ENCODE measurements around the gene VPS9D1. TPM values are rescaled to one million over a fixed set of nuclear protein-coding genes. Genes with fewer than 3 reads are reported as not detected.

The VPS9D1 gene
- total and polyA plus RNA-seq, 2 experiments from 2014 or later, result 2.1 to 2.2 TPM

DNA sequence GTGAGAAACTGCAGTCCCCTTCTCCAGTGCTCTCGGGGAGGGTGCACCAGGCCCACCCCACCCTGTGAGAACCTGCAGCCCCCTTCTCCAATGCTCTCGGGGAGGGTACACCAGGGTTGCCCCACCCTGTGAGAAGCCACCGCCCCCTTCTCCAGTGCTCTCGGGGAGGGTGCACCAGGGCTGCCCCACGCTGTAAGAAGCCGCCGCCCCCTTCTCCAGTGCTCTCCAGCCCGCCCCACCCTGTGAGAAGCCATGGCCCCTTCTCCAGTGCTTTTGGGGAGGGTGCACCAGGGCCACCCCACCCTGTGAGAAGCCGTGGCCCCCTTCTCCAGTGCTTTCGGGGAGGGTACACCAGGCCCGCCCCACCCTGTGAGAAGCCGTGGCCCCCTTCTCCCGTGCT lies 50.9 kb downstream of the VPS9D1 start:
- no peaks in the 10 kb centered on the region for H4K20me1 ChIP-seq (replicated peaks; ENCODE audit: insufficient read depth)
- 0 out of 2 replicates have a peak, but pooled peaks cover 2% of the 10 kb centered on the region for H3F3A ChIP-seq (replicated peaks; ENCODE audit: low read depth)
- no peak overlapping the region for H2AFZ ChIP-seq
- no peak for ATAC-seq
- H3K79me2 ChIP-seq (replicated peaks; ENCODE audit: insufficient read depth), result no peaks in the 10 kb centered on the region
- H3K27me3 ChIP-seq (ENCODE audit: insufficient read depth), result no peaks in the 10 kb centered on the region
- Mint-ChIP-seq H3K9me3 (peaks cover 37% of the 10 kb centered on the region), H3K27ac (no peak overlapping the region), H3K4me1 (no peaks in the 10 kb centered on the region), H3K27me3 (ENCODE audit: insufficient read depth, low read depth, poor library complexity) (peaks cover 3% of the 10 kb centered on the region), H3K36me3 (ENCODE audit: low read depth) (peaks cover 48% of the 10 kb centered on the region), H3K4me3 (no peak overlapping the region)
- H3K4me3 ChIP-seq, result no peak overlapping the region
- no peak overlapping the region for H3K27ac ChIP-seq (ENCODE audit: low read depth)
- H3K9me2 ChIP-seq (ENCODE audit: insufficient read depth), result 0 out of 2 replicates have a peak, but pooled peaks cover 3% of the 10 kb centered on the region
- TF ChIP-seq ZNF331 (CRISPR knock-in tag; IDR thresholded peaks at IDR 0.05; ENCODE audit: low read depth), result no peak
- no peak for TF ChIP-seq EZH2 (IDR thresholded peaks at IDR 0.05; ENCODE audit: low read depth, unreplicated experiment)
- TF ChIP-seq, protein P1, sequence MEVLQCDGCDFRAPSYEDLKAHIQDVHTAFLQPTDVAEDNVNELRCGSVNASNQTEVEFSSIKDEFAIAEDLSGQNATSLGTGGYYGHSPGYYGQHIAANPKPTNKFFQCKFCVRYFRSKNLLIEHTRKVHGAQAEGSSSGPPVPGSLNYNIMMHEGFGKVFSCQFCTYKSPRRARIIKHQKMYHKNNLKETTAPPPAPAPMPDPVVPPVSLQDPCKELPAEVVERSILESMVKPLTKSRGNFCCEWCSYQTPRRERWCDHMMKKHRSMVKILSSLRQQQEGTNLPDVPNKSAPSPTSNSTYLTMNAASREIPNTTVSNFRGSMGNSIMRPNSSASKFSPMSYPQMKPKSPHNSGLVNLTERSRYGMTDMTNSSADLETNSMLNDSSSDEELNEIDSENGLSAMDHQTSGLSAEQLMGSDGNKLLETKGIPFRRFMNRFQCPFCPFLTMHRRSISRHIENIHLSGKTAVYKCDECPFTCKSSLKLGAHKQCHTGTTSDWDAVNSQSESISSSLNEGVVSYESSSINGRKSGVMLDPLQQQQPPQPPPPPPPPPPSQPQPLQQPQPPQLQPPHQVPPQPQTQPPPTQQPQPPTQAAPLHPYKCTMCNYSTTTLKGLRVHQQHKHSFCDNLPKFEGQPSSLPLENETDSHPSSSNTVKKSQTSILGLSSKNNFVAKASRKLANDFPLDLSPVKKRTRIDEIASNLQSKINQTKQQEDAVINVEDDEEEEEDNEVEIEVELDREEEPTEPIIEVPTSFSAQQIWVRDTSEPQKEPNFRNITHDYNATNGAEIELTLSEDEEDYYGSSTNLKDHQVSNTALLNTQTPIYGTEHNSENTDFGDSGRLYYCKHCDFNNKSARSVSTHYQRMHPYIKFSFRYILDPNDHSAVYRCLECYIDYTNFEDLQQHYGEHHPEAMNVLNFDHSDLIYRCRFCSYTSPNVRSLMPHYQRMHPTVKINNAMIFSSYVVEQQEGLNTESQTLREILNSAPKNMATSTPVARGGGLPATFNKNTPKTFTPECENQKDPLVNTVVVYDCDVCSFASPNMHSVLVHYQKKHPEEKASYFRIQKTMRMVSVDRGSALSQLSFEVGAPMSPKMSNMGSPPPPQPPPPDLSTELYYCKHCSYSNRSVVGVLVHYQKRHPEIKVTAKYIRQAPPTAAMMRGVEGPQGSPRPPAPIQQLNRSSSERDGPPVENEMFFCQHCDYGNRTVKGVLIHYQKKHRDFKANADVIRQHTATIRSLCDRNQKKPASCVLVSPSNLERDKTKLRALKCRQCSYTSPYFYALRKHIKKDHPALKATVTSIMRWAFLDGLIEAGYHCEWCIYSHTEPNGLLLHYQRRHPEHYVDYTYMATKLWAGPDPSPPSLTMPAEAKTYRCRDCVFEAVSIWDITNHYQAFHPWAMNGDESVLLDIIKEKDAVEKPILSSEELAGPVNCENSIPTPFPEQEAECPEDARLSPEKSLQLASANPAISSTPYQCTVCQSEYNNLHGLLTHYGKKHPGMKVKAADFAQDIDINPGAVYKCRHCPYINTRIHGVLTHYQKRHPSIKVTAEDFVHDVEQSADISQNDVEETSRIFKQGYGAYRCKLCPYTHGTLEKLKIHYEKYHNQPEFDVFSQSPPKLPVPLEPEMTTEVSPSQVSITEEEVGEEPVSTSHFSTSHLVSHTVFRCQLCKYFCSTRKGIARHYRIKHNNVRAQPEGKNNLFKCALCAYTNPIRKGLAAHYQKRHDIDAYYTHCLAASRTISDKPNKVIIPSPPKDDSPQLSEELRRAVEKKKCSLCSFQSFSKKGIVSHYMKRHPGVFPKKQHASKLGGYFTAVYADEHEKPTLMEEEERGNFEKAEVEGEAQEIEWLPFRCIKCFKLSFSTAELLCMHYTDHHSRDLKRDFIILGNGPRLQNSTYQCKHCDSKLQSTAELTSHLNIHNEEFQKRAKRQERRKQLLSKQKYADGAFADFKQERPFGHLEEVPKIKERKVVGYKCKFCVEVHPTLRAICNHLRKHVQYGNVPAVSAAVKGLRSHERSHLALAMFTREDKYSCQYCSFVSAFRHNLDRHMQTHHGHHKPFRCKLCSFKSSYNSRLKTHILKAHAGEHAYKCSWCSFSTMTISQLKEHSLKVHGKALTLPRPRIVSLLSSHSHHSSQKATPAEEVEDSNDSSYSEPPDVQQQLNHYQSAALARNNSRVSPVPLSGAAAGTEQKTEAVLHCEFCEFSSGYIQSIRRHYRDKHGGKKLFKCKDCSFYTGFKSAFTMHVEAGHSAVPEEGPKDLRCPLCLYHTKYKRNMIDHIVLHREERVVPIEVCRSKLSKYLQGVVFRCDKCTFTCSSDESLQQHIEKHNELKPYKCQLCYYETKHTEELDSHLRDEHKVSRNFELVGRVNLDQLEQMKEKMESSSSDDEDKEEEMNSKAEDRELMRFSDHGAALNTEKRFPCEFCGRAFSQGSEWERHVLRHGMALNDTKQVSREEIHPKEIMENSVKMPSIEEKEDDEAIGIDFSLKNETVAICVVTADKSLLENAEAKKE (CRISPR knock-in tag; IDR thresholded peaks at IDR 0.05), result no peak
- TF ChIP-seq, protein P2, sequence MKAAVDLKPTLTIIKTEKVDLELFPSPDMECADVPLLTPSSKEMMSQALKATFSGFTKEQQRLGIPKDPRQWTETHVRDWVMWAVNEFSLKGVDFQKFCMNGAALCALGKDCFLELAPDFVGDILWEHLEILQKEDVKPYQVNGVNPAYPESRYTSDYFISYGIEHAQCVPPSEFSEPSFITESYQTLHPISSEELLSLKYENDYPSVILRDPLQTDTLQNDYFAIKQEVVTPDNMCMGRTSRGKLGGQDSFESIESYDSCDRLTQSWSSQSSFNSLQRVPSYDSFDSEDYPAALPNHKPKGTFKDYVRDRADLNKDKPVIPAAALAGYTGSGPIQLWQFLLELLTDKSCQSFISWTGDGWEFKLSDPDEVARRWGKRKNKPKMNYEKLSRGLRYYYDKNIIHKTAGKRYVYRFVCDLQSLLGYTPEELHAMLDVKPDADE (IDR thresholded peaks at IDR 0.05), result no peak
- TF ChIP-seq, protein P3, sequence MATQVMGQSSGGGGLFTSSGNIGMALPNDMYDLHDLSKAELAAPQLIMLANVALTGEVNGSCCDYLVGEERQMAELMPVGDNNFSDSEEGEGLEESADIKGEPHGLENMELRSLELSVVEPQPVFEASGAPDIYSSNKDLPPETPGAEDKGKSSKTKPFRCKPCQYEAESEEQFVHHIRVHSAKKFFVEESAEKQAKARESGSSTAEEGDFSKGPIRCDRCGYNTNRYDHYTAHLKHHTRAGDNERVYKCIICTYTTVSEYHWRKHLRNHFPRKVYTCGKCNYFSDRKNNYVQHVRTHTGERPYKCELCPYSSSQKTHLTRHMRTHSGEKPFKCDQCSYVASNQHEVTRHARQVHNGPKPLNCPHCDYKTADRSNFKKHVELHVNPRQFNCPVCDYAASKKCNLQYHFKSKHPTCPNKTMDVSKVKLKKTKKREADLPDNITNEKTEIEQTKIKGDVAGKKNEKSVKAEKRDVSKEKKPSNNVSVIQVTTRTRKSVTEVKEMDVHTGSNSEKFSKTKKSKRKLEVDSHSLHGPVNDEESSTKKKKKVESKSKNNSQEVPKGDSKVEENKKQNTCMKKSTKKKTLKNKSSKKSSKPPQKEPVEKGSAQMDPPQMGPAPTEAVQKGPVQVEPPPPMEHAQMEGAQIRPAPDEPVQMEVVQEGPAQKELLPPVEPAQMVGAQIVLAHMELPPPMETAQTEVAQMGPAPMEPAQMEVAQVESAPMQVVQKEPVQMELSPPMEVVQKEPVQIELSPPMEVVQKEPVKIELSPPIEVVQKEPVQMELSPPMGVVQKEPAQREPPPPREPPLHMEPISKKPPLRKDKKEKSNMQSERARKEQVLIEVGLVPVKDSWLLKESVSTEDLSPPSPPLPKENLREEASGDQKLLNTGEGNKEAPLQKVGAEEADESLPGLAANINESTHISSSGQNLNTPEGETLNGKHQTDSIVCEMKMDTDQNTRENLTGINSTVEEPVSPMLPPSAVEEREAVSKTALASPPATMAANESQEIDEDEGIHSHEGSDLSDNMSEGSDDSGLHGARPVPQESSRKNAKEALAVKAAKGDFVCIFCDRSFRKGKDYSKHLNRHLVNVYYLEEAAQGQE (IDR thresholded peaks at IDR 0.05; ENCODE audit: unreplicated experiment), result no peak
- TF ChIP-seq STAT1 (IDR thresholded peaks at IDR 0.05; ENCODE audit: unreplicated experiment), result no peak
- TF ChIP-seq POLR2AphosphoS5 (IDR thresholded peaks at IDR 0.05; ENCODE audit: low read depth), result no peak
- DNase-seq (ENCODE audit: low spot score), result no peak
- H3K4me2 ChIP-seq, result no peak overlapping the region
- H3K4me1 ChIP-seq (ENCODE audit: insufficient read depth), result no peaks in the 10 kb centered on the region
- no peaks in the 10 kb centered on the region for H3K36me3 ChIP-seq (ENCODE audit: insufficient read depth)

Data from GM23338 (cell line).